Heart left ventricle (tissue), 16 donors: ENCODE results near the gene TTLL11. TPM values are rescaled to one million over a fixed set of nuclear protein-coding genes. Genes with fewer than 3 reads are reported as not detected.

Experiments
- ATAC-seq, 4 donors: fragments of 200-7000 bp; cut with Tn5 transposase; one replicate each; pipeline ENCODE4 v1.9.1; 2020 to 2022; ENCODE audit warnings: moderate library complexity in 4 of 4, mild to moderate bottlenecking in 3 of 4, moderate number of reproducible peaks in 1 of 4
- DNase-seq, 5 donors: peaks; one replicate each; pipeline ENCODE4 v3.0.0-alpha.2; 2020
- H3K27ac ChIP-seq, 12 donors: fragments of 200-600 bp; sonication (generic) in 4 of 12; one replicate each; pipeline versions ENCODE4 v1.5.0 to v1.8.0; 2016 to 2022; ENCODE audit warnings: mild to moderate bottlenecking in 2 of 12
- H3K27me3 ChIP-seq, 9 donors: fragments of 200-600 bp; sonication (generic) in 2 of 9; one replicate each; pipeline versions ENCODE4 v1.5.1 to v1.8.0; 2016 to 2022; ENCODE audit warnings: mild to moderate bottlenecking in 3 of 9
- H3K36me3 ChIP-seq, 9 donors: fragments of 200-600 bp; sonication (generic) in 2 of 9; one replicate each; pipeline versions ENCODE4 v1.5.0 to v1.8.0; 2018 to 2022; ENCODE audit warnings: mild to moderate bottlenecking in 2 of 9
- H3K4me1 ChIP-seq, 12 donors: fragments of 200-600 bp; sonication (generic) in 4 of 12; one replicate each; pipeline versions ENCODE4 v1.5.0 to v1.8.0; 2016 to 2022; ENCODE audit warnings: mild to moderate bottlenecking in 3 of 12
- H3K4me3 ChIP-seq, 12 donors: fragments of 200-600 bp; sonication (generic) in 4 of 12; one replicate each; pipeline versions ENCODE4 v1.5.0 to v1.8.0; 2017 to 2022; ENCODE audit warnings: mild to moderate bottlenecking in 9 of 12, moderate library complexity in 4 of 12
- H3K9me3 ChIP-seq, 12 donors: fragments of 200-600 bp; sonication (generic) in 4 of 12; one replicate each; pipeline versions ENCODE4 v1.5.0 to v1.8.0; 2016 to 2022; ENCODE audit warnings: mild to moderate bottlenecking in 1 of 12
- CTCF ChIP-seq, 12 donors: fragments of 200-600 bp; sonication (generic) in 4 of 12; IDR thresholded peaks; one replicate each; pipeline versions ENCODE4 v1.5.0 to v1.8.0; 2018 to 2022; ENCODE audit warnings: antibody characterized with exemption in 12 of 12, mild to moderate bottlenecking in 5 of 12
- POLR2A ChIP-seq, 2 donors: fragments of 450-650 bp; IDR thresholded peaks; one replicate each; pipeline ENCODE4 v1.6.1; 2017; ENCODE audit warnings: antibody characterized with exemption in 2 of 2, mild to moderate bottlenecking in 2 of 2, moderate library complexity in 2 of 2
- WGBS, 4 donors: extraction: QIAGEN DNeasy Blood & Tissue Kit in 2 of 4; methylation state at CpG; one replicate each; pipeline versions ENCODE4 v1.1.5 to v1.1.7; 2013 to 2018; 5-methylcytosine and 5-hydroxymethylcytosine counted together
- intact Hi-C, 10 donors: fragments of 100-400 bp; cut with DNase I; formaldehyde crosslinking; loops; one replicate each; pipeline versions ENCODE4 v1.11.1 to v1.14.2; 2022
- polyA plus RNA-seq, 2 donors: library from polyadenylated mRNA; stranded (reverse); fragments of 200-250 nt; gene quantifications; one replicate each; pipeline ENCODE4 v1.2.3, GENCODE V29; 2013
- total RNA-seq, 9 donors: library from RNA; depleted of rRNA in 2 of 9; stranded (reverse); fragments of >200 nt in 2 of 9; fragmentation: NEBNext Ultra II Directional in 3 of 9; extraction: Animal tissue kit (Norgen Biotek cat#: 25700) in 3 of 9; gene quantifications; one replicate each; pipeline versions ENCODE4 v1.1.0 to v1.2.4, GENCODE V29; 2016 to 2023
- donor health status: ischemic (EF 13 %, LVEDD 7.1; RV severe dilation, severe dysfunction).
- donor health status: healthy with polysubstance abuse.
- donor health status: DM: no; HTN: yes; CAD: no.
- donor health status: DM: no; HTN: no; CAD: no.
- donor health status: ischemic (EF 25% LVEDD 6.9; RV normal size, moderate dysfunction).
- donor health status: ischemic (EF 25% LVEDD 5.7; RV mildly dilated, moderate dysfunction).
- donor health status: healthy.
- donor health status: DM: yes; HTN: yes; CAD: no.
- donor health status: ischemic (EF 35%, LVEDD 5.7; RV mildly dilated, moderate dysfunction).
- donor health status: nonischemic (EF 11% LVEDD 7.7; RV severe dilation, severe dysfunction).
- donor health status: DM: yes; HTN: yes; CAD: no.
- donor health status: PGD.
- donor health status: ischemic (EF 29% LVEDD 5.4; RV normal size, mild dysfunction).
- donor health status: nonischemic (EF 23%, LVEDD 6.1; RV moderate dilation, normal function).

The TTLL11 gene
- total and polyA plus RNA-seq, 11 donors, result 2.7 to 10.9 (median 7.9) TPM

DNA sequence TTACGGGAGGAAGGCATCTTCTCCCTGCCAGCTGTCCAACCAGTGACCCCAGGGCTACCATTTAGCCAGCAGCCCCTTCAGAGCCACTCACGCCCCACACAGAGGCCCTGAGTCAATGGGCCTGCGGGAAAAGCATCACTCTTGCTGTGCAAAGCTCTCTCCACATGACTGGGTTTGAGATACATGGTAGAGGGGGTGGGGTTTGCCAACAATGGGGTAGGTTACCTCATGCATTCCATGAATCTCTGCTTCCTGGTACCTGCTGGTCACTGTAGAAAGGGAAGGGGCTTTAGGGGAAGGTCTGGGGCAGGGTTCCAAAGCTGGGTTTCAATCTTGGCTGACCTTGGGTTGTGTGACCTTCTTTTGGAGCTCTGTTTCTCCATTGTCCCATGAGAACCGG lies 22.9 kb upstream of the TTLL11 start:
- no peak overlapping the region for H3K27ac ChIP-seq
- no peak for ATAC-seq
- H3K4me3 ChIP-seq, result no peak overlapping the region
- no peak for DNase-seq
- no peak for TF ChIP-seq POLR2A (IDR thresholded peaks at IDR 0.05)
- TF ChIP-seq CTCF (IDR thresholded peaks at IDR 0.05), result no peak
- WGBS, 4 donors, result 79 to 83% (median 83%) methylated on average over 3 to 4 of the region's 4 CpGs
- no peaks in the 10 kb centered on the region for H3K27me3 ChIP-seq
- no peaks in the 10 kb centered on the region for H3K36me3 ChIP-seq
- H3K4me1 ChIP-seq, result no peaks in the 10 kb centered on the region
- H3K9me3 ChIP-seq, result no peaks in the 10 kb centered on the region
- intact Hi-C loops, result no loop called here

DNA sequence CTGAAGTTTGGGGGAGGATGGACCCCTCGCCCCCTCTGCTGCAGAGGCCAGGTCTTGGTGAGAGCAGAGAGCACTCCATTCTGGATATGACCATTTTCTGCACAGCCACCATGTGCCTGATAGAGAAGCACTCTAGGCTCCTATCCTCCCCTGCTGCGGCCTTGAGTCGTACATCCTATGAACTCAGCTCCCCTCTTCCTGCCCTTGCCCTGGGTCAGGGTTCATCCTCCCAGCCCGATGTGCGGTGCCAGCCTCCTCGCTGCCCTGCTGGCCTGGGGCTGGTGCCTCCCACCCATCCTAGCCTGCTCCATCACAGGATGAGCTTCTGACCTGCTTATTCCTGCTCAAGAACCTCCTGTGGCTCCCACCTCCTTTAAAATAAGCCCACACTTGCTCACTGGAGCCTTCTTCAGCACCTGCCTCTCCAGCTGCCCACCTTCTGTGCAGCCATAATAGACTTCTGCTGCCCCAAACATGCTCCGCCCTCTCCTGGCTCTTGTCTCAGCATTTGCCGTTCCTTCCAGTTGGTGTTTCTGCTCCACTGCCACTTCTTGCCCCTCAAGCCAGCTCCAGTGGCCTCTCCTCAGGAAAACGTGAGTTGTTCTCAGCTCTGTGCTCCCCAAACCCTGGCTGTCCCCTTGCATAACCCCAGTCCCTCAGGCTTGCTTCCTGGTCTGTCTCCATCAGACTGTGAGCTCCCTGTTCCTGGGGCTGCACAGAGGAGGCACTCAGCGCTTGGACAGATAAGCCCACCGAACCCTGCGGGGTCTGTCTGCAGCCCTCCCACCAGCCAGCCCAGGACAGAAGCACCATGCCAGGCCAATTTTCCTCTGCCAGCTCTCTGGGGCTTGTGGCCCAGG lies 22.3 kb upstream of the TTLL11 start:
- Histone ChIP-seq H3K9me3 (no peaks in the 10 kb centered on the region), H3K4me1 (no peaks in the 10 kb centered on the region), H3K36me3 (no peaks in the 10 kb centered on the region), H3K27ac (no peak overlapping the region), H3K27me3 (no peaks in the 10 kb centered on the region), H3K4me3 (no peak overlapping the region)
- ATAC-seq (no peak), DNase-seq (no peak)
- WGBS, 4 donors, result 64 to 76% (median 72%) methylated on average over 12 of the region's 12 CpGs
- TF ChIP-seq CTCF (IDR thresholded peaks at IDR 0.05) (no peak), POLR2A (IDR thresholded peaks at IDR 0.05) (no peak)
- intact Hi-C loops, result no loop called here

GRCh38 chr9:122113574-122113973 lies 20.5 kb upstream of the TTLL11 start:
- Histone ChIP-seq H3K27ac (no peak overlapping the region), H3K36me3 (no peaks in the 10 kb centered on the region), H3K27me3 (no peaks in the 10 kb centered on the region), H3K4me3 (no peak overlapping the region), H3K9me3 (no peaks in the 10 kb centered on the region), H3K4me1 (no peaks in the 10 kb centered on the region)
- intact Hi-C loops, result loop anchor here in 1 of 10 donors (5.0 kb wide), 1 partner anchor 244 kb away; no protein-coding TSS in a partner anchor
- 45 to 65% (median 53%) methylated on average over 5 of the region's 5 CpGs for WGBS, 4 donors
- DNase-seq (no peak), ATAC-seq (no peak)
- TF ChIP-seq POLR2A (IDR thresholded peaks at IDR 0.05) (no peak), CTCF (IDR thresholded peaks at IDR 0.05) (no peak)

GRCh38 chr9:122112238-122112637 lies 19.1 kb upstream of the TTLL11 start:
- H3K27ac ChIP-seq, result no peak overlapping the region
- H3K36me3 ChIP-seq, result no peaks in the 10 kb centered on the region
- ATAC-seq (no peak), DNase-seq (no peak)
- TF ChIP-seq POLR2A (IDR thresholded peaks at IDR 0.05) (no peak), CTCF (IDR thresholded peaks at IDR 0.05) (no peak)
- WGBS, 4 donors, result 89 to 92% (median 90%) methylated on average over 6 of the region's 6 CpGs
- no peaks in the 10 kb centered on the region for H3K27me3 ChIP-seq
- no peaks in the 10 kb centered on the region for H3K9me3 ChIP-seq
- peaks cover 0 to 6% (median 0%) of the 10 kb centered on the region in 12 donors for H3K4me1 ChIP-seq
- intact Hi-C loops, result loop anchor here in 1 of 10 donors (5.0 kb wide), 1 partner anchor 245 kb away; no protein-coding TSS in a partner anchor
- no peak overlapping the region for H3K4me3 ChIP-seq
